Testis (tissue), 2 donors: ENCODE measurements around the gene SYNPO.

Experiments used
- CTCF ChIP-seq, 3 experiments: fragments of 450-650 bp in 2 of 3; fragments of 200-600 bp in 1 of 3; sonication (generic) in 1 of 3; IDR thresholded peaks; one replicate each; pipeline ENCODE4 v1.5.1; 2016 to 2019; ENCODE audit warnings: antibody characterized with exemption in 3 of 3, mild to moderate bottlenecking in 2 of 3, moderate library complexity in 1 of 3
- POLR2A ChIP-seq: fragments of 450-650 bp; IDR thresholded peaks from one replicate; pipeline ENCODE4 v1.6.1; 2017; ENCODE audit warnings: antibody characterized with exemption, mild to moderate bottlenecking, moderate library complexity

GRCh38 chr5:150650021-150651006, 9.9 kb downstream of the SYNPO start:
- TF ChIP-seq CTCF (IDR thresholded peaks at IDR 0.05) (no peak), POLR2A (no peak)
